NCI-H2227 treated with DMSO at 0.1 percent for 48 hours (cell line): ENCODE results near the gene COPA.

Experiments
- DNase-seq: peaks from one replicate; lab custom pipeline; 2025; lab: John Stamatoyannopoulos, UW

The COPA gene

DNA sequence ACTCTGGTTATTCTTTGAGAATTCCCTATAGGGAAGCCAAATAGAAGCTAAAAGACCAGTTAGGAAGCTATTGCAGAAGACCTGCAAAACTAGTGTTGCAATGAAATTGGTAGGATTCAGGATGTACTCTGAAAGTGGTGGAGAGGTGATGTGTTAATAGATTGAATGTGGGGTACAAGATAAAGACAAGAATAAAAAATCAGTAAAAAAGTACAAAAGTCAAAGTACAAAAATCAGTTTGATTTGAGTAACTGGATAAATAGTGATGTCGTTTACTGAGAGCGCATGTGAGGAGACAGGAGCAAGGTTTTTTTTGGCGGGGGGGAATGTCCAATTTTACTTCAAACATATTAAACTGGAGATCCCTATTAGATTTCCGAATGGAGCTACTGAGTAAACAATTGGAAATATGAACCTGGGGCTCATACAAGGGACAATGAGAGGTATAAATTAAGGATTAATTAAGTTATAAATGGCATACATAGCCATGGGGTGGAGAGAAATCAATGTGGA lies 78.2 kb downstream of the COPA start:
- DNase-seq = no peak

DNA sequence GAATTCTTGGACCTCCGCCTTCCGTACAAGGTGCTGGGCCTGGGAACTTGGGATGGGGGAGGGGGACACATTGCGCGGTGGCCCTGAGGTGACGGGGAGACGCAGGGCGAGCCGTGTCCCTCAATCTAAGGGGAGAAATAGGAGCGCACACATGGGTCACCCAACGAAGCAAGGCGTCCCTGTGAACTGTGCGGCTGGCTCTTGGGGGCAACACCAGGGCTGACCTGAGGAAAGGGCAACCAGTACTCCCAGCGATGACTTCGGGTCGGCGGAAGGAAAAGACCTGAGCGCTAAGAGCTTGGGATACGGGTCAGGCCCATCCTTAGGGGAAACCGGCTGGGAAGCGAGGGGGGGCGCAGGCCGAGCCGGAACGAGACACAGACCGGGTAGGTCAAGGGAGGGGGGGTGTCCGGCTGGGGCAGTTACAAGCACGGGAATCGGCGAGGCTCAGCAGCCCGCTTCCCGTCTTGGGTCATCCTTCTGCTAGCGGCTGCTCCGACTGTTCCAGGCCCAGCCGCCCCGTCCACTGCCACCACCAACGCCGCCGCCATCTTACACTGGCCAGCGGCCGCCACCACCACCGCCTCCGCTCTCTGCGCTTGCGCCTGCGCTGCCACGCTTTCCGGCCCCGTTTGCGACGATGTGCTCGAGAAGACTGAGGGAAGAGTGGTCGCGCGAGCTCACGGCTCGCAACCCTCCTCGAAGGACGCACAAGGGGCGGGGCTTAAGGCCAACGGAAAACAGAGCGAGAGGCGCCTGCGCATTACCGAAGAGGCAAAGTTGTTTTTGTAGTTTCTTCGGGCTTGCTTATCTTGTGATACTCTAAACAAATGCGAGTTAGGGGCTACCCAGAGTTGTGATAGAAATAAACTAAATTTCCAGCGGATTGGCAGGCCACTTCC lies 80.9 kb downstream of the COPA start, which contains the start of gene DCAF8:
TSS of gene DCAF8 (minus strand) at position 657 of the 902 bp plus-strand sequence. CDS start 18,541 bp downstream, outside the sequence.
- DNase-seq = peak; percentile 97

DNA sequence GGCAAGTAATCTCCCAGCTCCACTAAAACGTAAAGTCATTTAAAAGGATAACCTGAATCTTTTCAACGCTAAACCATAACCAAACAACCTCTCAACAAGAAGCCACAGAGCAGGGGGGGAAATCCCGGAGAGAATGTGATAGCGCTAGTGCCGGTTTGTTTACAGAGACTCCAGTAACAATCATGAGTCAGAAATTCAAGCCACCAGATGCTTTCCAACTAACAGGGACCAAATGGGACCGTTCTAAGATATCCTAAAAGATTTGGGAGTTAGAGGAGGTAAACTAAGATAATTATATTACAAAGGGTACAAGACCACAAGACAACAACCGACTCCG lies 81.5 kb downstream of the COPA start:
- DNase-seq = peak; percentile 69

DNA sequence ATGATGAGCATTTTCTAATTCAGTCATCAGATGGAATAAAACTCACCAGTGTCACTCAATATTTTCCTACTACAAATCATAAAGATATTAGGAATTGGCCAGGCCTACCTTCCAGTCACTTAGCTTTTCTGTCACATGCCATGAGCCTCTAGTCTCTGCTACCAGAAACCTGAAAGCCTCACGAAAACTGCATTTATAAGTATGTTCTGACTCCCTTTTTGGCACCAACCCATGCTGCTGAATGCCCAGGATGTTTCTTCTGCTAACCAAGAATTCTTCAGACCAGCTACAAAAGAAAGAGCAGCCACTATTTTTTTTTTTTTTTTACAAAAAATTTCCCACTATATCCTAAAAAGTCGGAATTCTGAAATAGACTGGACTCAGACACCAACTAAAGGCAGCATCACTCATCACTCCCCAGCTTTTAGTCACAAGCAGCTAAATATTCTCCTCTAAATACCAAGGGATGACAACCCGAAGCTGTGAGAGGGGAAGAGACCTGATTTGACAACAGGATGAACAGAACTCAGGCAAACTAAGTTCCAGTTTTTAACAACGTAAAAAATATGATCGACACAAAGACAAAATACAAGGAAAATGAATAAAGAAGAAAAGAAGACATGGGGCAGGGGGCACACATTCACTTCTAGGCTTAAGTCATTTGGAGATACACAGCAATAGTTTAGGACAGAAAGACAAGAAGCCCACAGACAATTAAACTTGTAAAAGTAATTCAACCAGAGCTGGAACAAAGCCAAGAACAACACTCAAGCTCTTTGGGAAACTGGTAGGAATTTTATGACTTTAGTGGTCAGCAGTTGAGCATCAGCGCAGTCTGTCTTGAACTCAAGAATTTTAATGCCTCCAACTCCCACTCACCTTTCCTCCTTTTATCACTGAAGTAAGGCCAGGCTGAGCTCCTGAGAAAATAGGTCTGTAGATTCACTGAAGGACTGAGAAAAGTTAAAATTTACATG lies 82.4 kb downstream of the COPA start:
- no peak for DNase-seq

DNA sequence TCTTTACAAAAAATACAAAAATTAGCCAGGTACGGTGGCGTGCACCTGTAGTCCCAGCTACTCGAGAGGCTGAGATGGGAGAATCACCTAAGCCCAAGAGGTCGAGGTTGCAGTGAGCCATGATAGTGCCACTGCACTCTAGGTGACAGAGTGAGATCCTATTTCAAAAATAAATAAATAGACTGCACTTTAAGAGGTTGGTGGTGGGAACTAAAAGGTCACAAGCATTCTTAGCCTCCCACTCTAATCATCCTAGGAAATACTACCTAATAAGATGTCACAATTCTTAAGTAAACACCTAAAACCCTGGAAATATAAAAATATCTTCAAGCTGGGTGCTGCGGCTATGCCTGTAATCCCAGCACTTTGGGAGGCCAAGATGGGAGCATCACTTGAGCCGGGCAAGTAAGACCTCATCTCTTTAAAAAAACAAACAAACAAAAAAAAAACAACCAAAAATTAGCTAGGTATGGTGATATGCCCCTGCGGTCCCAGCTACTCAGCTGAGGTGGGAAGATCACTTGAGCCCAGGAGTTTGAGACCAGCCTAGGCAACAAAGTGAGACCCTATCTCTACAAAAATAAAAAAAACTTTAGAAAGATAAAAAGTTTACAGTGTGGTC lies 84.8 kb downstream of the COPA start:
- no peak for DNase-seq

DNA sequence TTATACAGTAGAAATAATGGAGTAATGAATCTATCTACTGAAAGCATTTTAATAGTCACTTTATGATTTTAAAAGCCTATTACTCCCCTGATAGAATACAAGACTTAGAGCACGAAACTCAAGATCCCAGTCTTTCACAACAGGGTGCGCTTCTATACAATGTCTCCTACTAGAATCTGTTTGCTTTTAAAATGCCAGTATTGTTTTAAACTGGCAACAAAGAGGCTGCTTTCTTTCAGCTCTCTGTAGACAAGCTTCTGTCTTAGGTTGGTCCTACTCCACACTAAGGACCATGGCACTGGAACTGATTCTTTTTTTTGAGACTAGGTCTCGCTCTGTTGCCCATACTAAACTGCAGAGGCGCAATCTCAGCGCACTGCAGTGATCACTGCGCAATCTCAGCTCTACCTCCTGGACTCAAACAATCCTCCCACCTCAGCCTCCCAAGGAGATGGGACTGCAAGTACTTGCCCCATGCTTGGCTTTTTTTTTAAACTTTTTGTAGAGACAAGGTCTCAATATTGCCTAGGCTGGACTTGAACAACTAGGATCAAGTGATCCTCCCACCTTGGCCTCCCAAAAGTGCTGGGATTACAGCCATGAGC lies 85.5 kb downstream of the COPA start:
- no peak for DNase-seq

DNA sequence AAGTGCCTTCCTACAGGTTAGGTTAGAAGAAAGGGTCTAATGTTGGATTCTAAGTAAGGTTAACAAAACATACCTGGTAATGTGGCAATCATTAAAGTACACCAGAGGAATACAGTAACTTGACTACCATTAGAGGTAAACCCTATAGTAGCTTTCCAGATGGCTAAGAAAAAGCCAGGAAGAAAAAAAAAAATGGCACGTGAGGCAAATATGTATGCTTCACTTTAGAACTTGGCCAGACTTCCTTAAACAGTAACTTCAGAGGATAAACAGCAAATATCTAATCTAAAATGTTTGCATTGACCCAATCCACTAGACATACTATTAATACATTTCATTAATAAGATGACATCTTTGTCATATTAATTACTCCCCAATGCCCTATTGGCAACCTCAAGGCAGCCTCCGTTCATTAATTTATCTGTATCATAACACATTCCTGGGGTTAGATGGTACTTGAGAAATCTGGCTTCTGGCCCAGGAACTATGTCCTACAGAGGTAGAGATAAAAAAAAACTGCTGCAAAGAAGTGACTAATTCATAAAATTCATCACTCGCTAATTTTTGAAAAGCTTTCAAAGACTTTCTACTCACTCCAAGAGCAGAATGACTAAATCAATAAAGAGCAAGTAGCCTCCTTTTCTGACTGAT lies 86.5 kb downstream of the COPA start:
- no peak for DNase-seq

DNA sequence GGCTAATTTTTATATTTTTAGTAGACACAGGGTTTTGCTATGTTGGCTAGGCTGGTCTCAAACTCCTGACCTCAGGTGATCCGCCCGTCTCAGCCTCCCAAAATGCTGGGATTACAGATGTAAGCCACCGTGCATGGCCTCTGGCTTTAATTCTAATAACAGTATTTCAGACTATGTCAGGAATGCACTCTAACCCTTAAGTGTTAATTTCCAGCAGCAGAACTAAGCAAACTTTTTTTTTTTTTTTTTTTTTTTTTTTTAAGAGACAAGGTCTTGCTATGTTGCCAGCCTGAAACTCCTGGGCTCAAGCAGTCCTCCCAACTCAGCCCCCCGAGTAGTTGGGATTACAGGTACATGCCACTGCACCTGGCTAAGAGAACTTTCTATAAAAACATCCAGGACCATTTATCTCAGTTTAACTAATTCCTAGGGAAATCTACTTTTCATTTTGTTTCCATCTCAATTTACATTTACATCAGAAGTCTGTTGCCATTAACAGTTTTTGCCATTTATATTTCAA lies 87.2 kb downstream of the COPA start:
- no peak for DNase-seq

DNA sequence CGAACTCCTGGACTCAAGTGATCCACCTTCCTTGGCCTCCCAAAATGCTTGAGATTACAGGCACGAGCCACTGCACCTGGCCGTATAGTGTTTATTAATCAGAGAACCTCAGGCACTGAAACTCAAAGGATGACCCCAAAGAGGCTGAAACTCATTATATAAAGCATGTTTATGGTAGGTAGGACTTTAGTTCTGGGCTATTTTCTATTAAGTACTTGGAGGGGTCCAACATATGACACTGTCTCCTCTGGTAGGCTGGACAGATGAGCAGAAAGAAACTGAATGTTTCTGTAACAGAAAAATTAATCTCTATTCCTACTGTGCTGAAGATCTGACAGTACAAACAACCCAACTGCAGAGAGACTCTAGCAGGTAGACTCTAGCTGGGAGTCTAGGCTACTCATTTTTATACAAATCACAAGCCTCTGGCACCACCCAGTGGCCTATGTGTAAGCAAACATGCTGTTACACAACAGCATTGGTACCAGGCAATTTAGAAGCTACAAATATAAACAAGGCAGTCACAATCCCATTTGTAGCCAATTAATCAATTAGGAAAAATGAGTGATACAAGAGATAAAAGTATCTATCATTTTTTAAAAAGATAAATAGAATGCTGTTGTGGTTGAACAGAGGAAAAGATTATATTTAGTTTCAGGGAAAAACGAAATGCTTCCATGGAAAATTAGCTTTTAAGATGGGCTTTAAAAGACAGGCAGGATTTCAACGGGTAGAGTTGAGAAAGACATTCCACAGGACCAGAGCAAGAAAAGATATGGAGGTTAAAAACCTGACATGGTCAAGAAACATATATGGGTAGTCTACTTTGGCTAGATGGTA lies 91.1 kb downstream of the COPA start:
- peak; percentile 40 for DNase-seq

DNA sequence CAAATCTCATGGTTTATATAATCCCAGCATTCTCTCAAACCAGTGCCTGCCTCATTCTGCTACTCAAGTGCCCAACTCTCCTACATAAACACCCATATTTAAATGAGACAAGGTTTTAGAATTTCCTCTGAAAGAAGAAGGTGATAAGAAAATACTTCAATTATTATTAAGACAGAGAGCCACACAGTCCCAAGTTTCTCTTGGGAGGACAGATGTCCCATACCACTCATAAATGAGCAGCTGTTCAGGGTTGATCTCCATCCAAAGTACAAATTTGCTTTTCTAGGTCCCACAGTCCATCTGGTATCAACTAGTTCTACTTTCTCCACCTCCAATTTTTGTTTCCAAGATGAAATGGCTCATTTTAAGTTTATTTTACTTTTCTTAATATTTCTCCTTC lies 92.0 kb downstream of the COPA start:
- no peak for DNase-seq

DNA sequence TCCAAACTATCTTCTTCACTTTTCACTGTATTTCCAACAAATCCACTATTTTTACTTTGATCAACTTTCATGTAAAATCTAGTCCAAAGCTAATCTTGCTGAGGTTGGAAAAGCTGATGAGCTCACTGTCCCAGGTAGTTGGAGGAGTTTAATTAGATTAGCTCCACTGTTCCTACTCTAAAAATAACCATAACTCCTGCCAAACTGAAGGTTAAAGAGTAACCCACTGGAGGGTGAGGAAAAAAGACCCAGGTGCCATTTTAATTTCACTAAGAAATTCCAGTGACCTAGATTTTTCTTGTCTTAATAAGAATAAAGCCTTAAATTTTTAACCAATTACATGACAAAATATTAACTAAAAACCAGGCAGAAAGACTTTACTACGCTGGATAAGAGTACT lies 96.0 kb downstream of the COPA start:
- DNase-seq = no peak

DNA sequence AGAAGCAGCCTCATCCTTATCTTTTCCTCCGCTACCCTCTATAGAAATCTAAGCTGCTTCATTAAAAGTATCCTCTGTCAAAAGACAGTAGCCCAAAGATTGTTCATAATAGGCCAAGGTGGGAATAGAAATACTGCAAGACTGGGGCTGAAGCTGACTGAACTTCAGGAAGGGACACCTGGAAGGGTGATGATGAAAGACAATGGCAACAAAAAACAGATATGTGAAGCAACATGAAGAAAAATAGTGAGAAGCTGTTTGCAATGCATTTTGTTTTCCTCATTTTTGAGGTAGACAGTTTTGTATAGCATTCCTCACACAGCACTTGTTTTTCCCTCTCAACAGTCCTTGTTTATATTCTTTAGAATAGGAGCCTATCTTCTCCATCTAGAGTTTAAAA lies 97.6 kb downstream of the COPA start:
- no peak for DNase-seq

DNA sequence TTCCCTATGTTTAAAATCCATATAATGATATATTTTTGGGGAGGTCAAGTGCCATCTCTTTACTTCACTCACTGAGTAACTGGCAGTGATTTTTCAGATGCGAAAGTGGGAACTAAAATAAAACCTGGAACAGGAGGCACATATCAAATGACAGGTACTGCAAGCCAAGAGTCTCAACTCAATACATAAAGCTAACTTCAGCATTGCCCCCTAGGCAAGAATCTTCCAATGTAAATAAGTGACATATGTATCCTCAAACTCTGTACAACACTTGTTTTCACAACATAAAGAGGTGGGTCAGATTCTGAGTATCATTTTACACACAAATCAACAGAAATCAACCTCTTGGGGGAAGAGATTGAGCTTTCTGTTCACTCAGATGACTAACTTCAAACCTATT lies 98.8 kb downstream of the COPA start:
- peak; percentile 6 for DNase-seq

DNA sequence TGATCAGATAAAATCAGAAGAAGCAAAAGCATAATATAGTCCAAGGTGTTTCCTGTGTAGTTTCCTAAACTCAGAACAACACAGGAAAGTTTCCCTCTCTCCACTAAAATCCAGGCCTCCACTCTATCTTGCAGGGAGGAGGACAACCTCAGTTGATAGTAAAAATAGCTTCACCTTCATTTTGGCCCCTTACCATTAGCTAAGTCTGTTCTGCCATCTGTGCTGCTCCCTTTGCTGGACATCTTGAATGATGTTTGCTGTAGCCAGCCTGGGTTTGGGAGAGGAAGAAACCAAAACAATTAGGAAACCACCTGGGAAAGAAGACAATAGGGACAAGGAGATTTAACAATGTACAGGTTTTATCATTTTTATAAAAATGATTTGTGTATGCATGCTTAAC lies 99.3 kb downstream of the COPA start:
- no peak for DNase-seq

DNA sequence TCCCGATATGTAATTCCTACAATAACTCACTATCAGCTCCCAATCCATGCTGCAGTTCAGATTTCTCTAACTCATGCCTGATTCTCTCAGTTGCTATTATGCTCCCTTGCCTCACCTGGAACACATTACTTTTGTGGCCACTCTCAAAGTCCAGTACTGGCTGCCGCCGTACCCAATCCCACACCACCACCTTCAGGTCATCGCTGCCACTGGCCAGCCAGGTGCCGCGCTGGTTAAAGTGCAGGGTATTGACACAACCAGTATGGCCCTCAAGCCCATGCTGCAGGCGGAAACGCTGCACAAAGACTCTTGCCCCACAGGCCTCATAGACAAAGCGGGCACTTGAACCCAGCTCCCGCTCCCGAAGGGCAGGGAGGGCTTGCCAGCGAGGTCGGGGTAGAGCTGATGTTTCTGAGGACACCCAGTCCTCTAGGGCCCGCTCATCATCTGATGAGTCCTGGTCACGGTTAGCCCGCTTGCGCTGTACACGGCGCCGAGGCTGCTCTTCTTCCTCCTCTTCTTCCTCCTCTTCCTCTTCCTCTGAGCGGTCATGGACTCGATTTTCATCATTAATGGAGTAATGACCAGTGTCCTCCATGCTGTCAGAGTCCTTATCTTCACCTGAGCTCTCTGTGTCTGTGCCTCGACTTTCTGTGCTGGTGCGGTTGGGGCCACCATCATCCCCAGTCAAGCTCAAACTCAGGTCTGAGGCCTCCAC lies 103.3 kb downstream of the COPA start:
- DNase-seq = no peak
